Smooth muscle cell (in vitro differentiated cells): ENCODE measurements around the gene ANKRD33. TPM values are rescaled to one million over a fixed set of nuclear protein-coding genes. Genes with fewer than 3 reads are reported as not detected.

Experiments
- DNase-seq: peaks from one replicate; lab custom pipeline; 2025; ENCODE audit not compliant: unreplicated experiment; lab: John Stamatoyannopoulos, UW
- H2AFZ ChIP-seq: fragments of 200-600 bp; sonication (generic); 2 replicates; pipeline ENCODE4 v1.6.0; 2016; ENCODE audit warnings: antibody characterized with exemption, low read depth, mild to moderate bottlenecking
- H3F3A ChIP-seq: fragments of 200-600 bp; sonication (generic); 2 replicates; pipeline ENCODE4 v1.6.0; 2017; ENCODE audit warnings: antibody characterized with exemption, low read depth
- H3K27ac ChIP-seq: fragments of 200-600 bp; sonication (generic); 2 replicates; pipeline ENCODE4 v1.5.1; 2016; ENCODE audit warnings: low read depth, mild to moderate bottlenecking
- H3K27me3 ChIP-seq: fragments of 200-600 bp; sonication (generic); 2 replicates; pipeline ENCODE4 v1.6.1; 2016; ENCODE audit warnings: low read depth, mild to moderate bottlenecking
- H3K36me3 ChIP-seq: fragments of 200-600 bp; sonication (generic); 2 replicates; pipeline ENCODE4 v1.5.1; 2016; ENCODE audit warnings: low read depth
- H3K4me1 ChIP-seq: fragments of 200-600 bp; sonication (generic); 2 replicates; pipeline ENCODE4 v1.5.1; 2016; ENCODE audit warnings: low read depth
- H3K4me2 ChIP-seq: fragments of 200-600 bp; sonication (generic); 2 replicates; pipeline ENCODE4 v1.6.0; 2016; ENCODE audit warnings: mild to moderate bottlenecking
- H3K4me3 ChIP-seq: fragments of 200-600 bp; sonication (generic); 2 replicates; pipeline ENCODE4 v1.5.1; 2016; ENCODE audit warnings: mild to moderate bottlenecking
- H3K79me2 ChIP-seq: fragments of 200-600 bp; sonication (generic); 2 replicates; pipeline ENCODE4 v1.6.0; 2016; ENCODE audit warnings: low read depth, mild to moderate bottlenecking
- H3K9ac ChIP-seq: fragments of 200-600 bp; sonication (generic); 2 replicates; pipeline ENCODE4 v1.6.0; 2016; ENCODE audit warnings: low read depth
- H3K9me3 ChIP-seq: fragments of 200-600 bp; sonication (generic); replicated peaks from 2 replicates; pipeline ENCODE4 v1.5.1; 2016; ENCODE audit warnings: low read depth
- H4K20me1 ChIP-seq: fragments of 200-600 bp; sonication (generic); 2 replicates; pipeline ENCODE4 v1.6.0; 2016; ENCODE audit warnings: low read depth
- CTCF ChIP-seq: fragments of 200-600 bp; sonication (generic); IDR thresholded peaks from 2 replicates; pipeline ENCODE4 v1.5.1; 2017; ENCODE audit warnings: borderline replicate concordance, mild to moderate bottlenecking, antibody characterized with exemption; ENCODE audit not compliant: insufficient read depth, poor library complexity, severe bottlenecking
- WGBS: methylation state at CpG from one replicate; pipeline ENCODE4 v1.1.7; 2016; ENCODE audit warnings: low lambda C conversion rate; 5-methylcytosine and 5-hydroxymethylcytosine counted together
- polyA plus RNA-seq: library from polyadenylated mRNA; unstranded; fragments of >200 nt; fragmentation: Nextera tagmentation; extraction: Ambion mirVana; gene quantifications from 2 replicates; pipeline ENCODE4 v1.2.1, GENCODE V29; 2016
- total RNA-seq: library from RNA; depleted of rRNA; stranded (reverse); fragments of >200 nt; gene quantifications from 2 replicates; pipeline ENCODE4 v1.2.3, GENCODE V29; 2014

The ANKRD33 gene
- total and polyA plus RNA-seq, 2 experiments from 2014 or later: 1.3 TPM; not detected in 1

GRCh38 chr12:51911788-51912711 is 24.1 kb downstream of the ANKRD33 start:
- peaks cover 7% of the 10 kb centered on the region for H3F3A ChIP-seq
- no peaks in the 10 kb centered on the region for H3K36me3 ChIP-seq
- WGBS: 69% methylated on average over 8 of the region's 8 CpGs
- H3K27me3 ChIP-seq: no peaks in the 10 kb centered on the region
- no peaks in the 10 kb centered on the region for H3K9me3 ChIP-seq
- no peak for TF ChIP-seq CTCF
- no peaks in the 10 kb centered on the region for H3K79me2 ChIP-seq
- no peak overlapping the region for H2AFZ ChIP-seq
- H3K4me1 ChIP-seq: no peaks in the 10 kb centered on the region
- H3K9ac ChIP-seq: no peak overlapping the region
- no peak overlapping the region for H3K4me3 ChIP-seq
- no peak overlapping the region for H3K27ac ChIP-seq
- no peak overlapping the region for H3K4me2 ChIP-seq
- H4K20me1 ChIP-seq: no peaks in the 10 kb centered on the region
- no peak for DNase-seq

- Histone ChIP-seq H3F3A (peaks cover 7% of the 10 kb centered on the region), H3K9ac (no peak overlapping the region), H4K20me1 (no peaks in the 10 kb centered on the region), H3K79me2 (no peaks in the 10 kb centered on the region), H3K9me3 (no peaks in the 10 kb centered on the region), H3K4me3 (no peak overlapping the region), H3K4me1 (no peaks in the 10 kb centered on the region), H3K27me3 (no peaks in the 10 kb centered on the region), H3K4me2 (no peak overlapping the region), H3K27ac (no peak overlapping the region), H2AFZ (no peak overlapping the region), H3K36me3 (no peaks in the 10 kb centered on the region)
- no peak for TF ChIP-seq CTCF
- 92% methylated on average over 30 of the region's 30 CpGs for WGBS
- no peak for DNase-seq
Measured at GRCh38 chr12:51913071-51914033, 25.4 kb downstream of the ANKRD33 start.

- no peak for DNase-seq
- WGBS: 98% methylated on average over 17 of the region's 17 CpGs
Measured at GRCh38 chr12:51914034-51914923, 26.4 kb downstream of the ANKRD33 start.

More at GRCh38 chr12:51914034-51914923, 26.4 kb downstream of the ANKRD33 start:
- Histone ChIP-seq H3F3A (peaks cover 3% of the 10 kb centered on the region), H2AFZ (no peak overlapping the region), H3K9ac (no peak overlapping the region), H3K9me3 (no peaks in the 10 kb centered on the region), H3K36me3 (no peaks in the 10 kb centered on the region), H3K4me1 (no peaks in the 10 kb centered on the region), H3K27ac (no peak overlapping the region), H4K20me1 (no peaks in the 10 kb centered on the region), H3K79me2 (no peaks in the 10 kb centered on the region), H3K4me2 (no peak overlapping the region), H3K27me3 (no peaks in the 10 kb centered on the region), H3K4me3 (no peak overlapping the region)
- no peak for TF ChIP-seq CTCF
